Activated effector memory CD4-positive, alpha-beta T cell treated with anti-CD3 and anti-CD28 coated beads, Interleukin-2, amount 50 U/mL, for 16 hours (primary cell): Measurements from ENCODE around the gene KCNJ1.

Source experiments
- DNase-seq: peaks from one replicate; pipeline ENCODE4 v3.0.0-alpha.2; 2020

KCNJ1 gene

GRCh38 chr11:128881221-128881620 lies 14.1 kb upstream of the KCNJ1 start:
- DNase-seq, result no peak

- no peak for DNase-seq
Observed at GRCh38 chr11:128879817-128880216, 12.7 kb upstream of the KCNJ1 start.

GRCh38 chr11:128878455-128878854 lies 11.4 kb upstream of the KCNJ1 start:
- DNase-seq, result no peak

- DNase-seq, result no peak
Observed at GRCh38 chr11:128877726-128878125, 10.6 kb upstream of the KCNJ1 start.

- no peak for DNase-seq
Observed at GRCh38 chr11:128876133-128876650, 9.1 kb upstream of the KCNJ1 start.

GRCh38 chr11:128874427-128874826 lies 7.3 kb upstream of the KCNJ1 start:
- DNase-seq, result no peak

DNA sequence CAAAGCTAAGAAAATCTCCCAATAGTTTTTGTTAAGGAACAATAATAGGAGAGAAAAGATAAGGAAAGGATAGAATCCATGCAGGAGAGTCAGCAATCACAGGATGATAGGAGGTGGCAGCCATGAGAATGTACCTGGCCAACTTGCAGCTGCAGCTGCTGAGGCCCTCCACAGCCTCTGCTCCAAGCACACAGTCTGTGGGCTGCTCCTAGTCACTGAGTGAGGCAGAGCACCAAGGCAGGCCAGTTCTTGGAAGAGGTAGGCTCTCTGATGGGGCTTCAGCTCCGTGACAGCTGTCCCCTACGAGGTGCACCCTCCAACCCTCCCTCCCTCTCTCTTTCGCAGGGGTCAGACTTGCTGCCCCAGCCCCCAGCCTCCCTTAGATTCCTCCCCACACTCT lies 5.5 kb upstream of the KCNJ1 start:
- DNase-seq, result no peak

DNA sequence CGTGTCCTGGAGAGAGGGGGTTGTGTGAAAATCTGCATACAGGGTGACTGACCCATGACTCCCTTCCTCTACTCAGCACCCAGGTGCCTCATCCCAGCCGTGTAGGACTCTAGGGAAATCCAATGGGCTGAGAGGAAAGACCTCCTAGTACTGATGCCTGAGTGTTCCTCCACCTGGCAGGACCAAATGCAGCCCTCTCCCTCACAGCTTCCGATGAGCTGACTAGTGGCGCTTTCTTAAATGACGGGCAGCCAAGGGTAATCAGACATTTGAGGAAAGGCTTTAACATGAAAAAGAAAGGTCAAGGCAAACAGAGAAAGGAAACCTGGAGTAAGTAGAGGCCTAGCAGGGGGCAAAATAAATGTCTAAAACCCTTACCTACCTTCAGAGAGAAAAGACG lies 5.0 kb upstream of the KCNJ1 start:
- no peak for DNase-seq

DNA sequence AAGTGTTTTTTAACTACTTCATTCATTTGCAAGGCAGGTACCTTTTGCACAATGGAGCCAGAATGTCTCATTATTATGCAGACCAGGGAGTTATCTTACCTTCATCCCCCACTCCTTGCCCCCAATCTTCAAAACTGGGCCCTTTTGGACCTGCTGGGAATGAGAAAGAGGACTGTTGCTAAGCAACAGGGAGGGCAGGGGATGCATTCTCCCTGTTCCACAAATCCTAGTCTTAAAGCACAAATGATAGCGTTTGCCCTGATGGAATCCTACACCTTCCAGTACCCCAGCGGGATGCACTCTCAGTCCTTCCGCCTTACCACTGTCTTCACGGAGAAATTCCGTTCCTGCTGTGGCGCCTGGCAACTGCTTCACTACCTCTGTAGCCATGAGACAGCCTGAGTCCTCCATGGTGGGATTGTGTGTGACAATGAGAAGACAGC lies 4.1 kb upstream of the KCNJ1 start:
- no peak for DNase-seq

DNA sequence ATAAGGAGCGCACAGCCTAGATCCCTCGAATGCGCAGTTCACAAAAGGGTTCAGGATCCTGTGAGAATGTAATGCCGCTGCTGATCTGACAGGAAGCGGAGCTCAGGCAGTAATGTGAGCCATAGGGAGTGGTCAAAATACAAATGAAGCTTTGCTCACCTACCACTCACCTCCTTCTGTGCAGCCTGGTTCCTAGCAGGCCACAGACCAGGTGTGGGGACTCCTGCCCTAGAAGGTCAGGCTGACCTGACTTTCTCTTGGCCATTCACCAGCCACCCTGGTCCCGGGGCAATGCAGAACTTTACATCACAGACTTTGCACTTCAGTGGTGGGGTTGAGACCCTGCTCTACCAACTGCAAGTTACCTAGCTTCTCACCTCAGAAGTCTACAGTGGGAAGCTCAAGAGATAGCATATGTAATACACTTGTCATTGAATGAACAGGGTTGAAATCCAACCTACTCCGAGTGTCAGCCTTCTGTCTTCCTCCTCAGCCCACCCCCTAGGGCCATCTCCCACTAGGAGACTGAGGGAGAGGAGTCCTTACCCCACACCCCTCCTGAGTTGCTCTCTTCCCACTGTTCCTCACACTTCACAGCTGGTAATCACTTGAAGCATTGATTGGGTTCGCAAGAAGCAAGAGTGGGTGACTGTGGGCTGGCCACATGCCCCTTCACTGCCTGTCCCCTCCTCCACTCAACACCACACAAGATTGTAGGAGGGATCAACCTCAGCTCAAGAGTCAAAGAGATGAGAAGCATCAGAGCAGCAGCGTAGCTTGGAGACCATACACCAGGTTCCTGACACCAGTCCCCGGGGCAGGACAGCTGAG lies 2.0 kb upstream of the KCNJ1 start:
- DNase-seq, result no peak

GRCh38 chr11:128865490-128865889 lies 1.6 kb downstream of the KCNJ1 start:
- DNase-seq, result no peak

- no peak for DNase-seq
Observed at GRCh38 chr11:128862908-128863660, 4.0 kb downstream of the KCNJ1 start.

- no peak for DNase-seq
Observed at GRCh38 chr11:128862406-128862805, 4.7 kb downstream of the KCNJ1 start.

DNA sequence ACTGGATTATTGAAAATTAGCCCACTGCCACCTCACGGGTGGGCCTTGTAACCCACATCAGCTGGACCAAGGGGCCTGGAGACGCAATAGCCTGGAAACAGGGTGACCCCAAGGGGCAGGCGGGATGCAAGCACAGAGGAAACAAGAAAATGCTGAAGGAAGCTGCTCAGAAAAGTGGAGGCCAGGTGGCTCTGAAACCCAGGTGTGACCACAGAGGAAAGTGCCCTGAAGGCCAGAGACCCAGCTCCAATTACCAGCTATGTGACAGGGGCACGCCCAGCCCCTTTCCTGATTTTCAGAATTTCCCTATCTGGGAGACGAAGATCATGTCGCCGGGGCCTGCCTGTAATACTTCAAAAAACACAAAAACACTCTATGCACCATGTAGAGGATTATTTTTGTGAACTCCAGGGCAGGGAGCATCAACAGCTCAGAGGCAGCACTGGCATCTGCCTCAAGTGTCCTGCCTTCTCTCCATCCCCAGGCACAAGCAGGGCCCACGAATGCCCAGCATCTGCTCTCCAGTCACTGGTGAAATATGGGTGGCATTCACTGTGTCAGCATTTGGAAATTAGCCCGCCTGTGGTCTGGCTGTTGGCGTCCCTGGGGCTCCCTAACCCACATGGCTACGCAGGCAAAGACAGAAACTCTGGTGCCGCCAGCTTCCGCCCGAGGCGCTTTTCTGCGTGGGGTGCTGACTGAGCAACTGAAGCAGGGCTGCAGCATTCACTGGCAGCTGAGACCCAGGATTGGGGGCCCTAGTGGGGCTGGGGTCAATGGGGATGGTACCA lies 6.3 kb downstream of the KCNJ1 start:
- no peak for DNase-seq

- DNase-seq, result peak; percentile 92
Observed at GRCh38 chr11:128859563-128860441, 7.3 kb downstream of the KCNJ1 start.

GRCh38 chr11:128857341-128857740 lies 9.8 kb downstream of the KCNJ1 start:
- no peak for DNase-seq

DNA sequence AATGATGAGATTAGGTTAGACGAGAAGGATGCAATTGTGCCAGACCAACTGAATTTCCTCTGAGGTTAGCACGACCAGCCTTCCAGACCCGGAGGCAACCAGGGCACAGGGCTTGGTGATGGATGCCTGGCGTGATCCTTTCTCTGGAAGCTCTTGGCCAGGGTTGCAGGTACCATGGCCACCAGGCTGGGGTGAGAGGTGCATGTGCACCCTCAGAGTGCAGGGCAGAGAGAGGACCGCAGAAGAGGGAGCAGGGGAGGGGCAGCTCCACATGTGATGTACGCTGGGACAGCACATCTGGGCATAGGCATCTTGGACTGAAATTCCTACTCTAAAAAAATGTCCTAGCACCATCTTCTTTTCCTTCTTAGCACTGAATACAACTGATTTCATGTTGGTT lies 10.9 kb downstream of the KCNJ1 start:
- no peak for DNase-seq

GRCh38 chr11:128854841-128855240 lies 12.3 kb downstream of the KCNJ1 start:
- DNase-seq, result no peak

DNA sequence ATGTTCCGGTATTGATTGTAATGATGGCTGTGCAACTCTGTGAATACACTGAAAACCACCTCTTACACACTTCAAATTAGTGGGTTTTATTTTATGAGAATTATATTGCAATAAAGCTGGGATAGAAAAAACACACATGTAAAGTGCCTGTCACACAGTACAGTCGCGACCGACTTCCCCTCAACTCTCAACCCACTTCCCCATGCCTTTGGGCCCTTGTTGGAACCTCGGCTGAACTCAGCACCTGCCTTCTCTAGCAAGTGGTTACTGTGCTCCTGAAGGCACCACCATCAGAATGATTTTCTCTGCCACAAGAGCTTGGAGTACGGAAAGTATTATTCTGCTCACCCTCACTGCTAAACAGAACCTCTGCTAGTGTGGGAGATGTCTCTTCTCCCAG lies 13.5 kb downstream of the KCNJ1 start:
- DNase-seq, result no peak

DNA sequence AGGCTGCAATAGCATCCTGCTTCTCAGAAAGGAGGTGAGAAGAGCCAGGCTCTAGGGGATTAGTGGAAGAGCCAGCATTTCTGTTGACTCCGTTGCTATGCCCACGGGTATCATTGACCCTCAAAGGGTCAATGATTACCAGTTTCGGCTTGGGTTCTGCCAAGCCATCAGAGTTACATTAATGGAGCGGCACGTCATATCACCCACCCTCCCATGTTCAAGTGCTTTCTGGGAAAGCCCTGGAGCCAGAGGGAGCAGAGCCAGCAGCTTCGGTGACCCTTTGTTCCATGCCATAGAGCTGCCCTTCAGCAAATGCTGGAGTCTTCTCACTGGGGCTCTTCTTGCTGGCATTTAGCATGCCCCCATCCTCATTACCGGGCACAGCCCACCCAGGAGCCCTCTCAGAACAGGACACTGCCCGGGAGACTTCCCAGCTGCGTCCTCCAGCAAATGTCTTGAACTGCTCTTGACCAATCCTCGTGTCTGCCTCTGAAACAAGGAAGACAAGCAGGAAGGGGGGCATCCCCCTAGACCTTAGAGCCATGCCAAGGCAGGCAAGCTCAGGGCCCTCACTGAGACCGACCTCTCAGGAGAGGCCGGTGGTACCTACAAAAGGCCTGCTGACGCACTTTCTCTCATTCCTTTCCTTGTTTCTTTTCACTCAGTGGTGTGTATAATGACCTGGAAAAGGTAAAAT lies 14.6 kb downstream of the KCNJ1 start:
- DNase-seq, result no peak

DNA sequence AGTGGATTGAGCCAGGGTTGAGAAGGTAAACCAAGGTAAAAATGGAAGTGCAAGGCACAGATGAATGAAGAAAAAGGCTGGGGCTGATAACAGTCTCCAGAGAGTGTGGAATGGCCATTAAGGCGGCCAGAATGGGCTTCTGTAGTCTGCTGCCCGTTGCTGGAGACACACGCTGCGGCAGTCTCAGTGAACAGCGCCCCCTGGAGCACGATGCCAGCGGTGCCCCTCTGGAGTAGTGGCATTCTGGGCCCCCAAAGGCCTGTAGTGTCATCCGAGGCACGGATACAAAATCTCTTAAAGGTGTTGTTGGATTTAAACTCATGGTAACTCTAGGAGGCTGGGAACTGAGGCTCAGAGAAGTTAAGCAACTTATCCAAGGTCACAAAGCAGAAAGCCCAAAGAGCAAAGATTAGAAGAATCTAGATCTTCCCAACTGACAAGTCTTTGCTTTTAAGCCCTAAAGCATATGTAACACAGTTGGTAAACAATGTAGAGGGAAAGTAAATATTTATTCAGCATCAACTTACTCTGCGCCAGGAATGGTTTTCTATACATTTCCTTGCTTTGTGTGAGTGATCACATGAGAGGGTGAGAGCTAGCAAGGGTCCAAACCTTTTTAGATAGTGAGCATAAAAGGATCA lies 18.2 kb downstream of the KCNJ1 start:
- DNase-seq, result peak; percentile 89
